ENCODE results near the gene PTPRT. TPM values are rescaled to one million over a fixed set of nuclear protein-coding genes. Genes with fewer than 3 reads are reported as not detected.

Gene PTPRT
- total and polyA plus RNA-seq, 10 of the 15 experiments (the other 5 are each of a cell fraction or from before 2014, with no cell fraction given), result not detected

- H3K4me1 ChIP-seq (ENCODE audit: control insufficient read depth, insufficient read depth, low read length), result no peaks in the 10 kb centered on the region
- SMC1A ChIA-PET (ENCODE audit: uncharacterized antibody, unreplicated experiment), result no interaction called here
Measured at GRCh38 chr20:42635699-42636411, 553.9 kb downstream of the PTPRT start.

DNA sequence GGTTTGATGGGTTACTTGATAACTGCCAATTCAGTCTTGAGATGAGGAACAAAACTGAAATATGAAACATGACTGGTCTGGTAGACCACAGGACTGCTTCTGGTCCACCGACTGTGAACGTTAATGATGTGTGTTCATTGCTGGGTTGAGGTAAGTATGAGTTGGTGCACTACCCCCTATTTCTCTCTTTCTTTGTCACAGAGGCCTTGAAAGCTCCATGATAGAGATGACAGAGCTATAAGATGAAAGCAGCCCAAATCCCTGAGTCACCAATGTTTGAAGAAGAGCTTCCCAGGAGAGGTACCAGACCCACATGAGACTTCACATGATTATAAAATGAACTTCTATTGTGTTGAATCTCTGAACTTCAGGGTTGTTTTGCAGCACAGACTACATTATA lies 555.5 kb downstream of the PTPRT start:
- H3K27me3 ChIP-seq (replicated peaks in 1 of 2; ENCODE audit: control insufficient read depth in 2 of 2, insufficient read depth in 2 of 2, low read length in 1 of 2), result no peaks in the 10 kb centered on the region
- H3K27ac ChIP-seq (ENCODE audit: control insufficient read depth, insufficient read depth), result no peak overlapping the region
- 0% methylated on average over 2 of the region's 2 CpGs for WGBS (ENCODE audit: insufficient coverage, insufficient replicate concordance, low lambda C conversion rate, missing lambda C conversion rate)
- POLR2A ChIA-PET, result no interaction called here
- CTCF ChIA-PET, result no interaction called here
- intact Hi-C loops (cut with micrococcal nuclease; ENCODE audit: unreplicated experiment), result no loop called here
- H3K4me1 ChIP-seq (ENCODE audit: control insufficient read depth, insufficient read depth, low read length), result no peaks in the 10 kb centered on the region
- no peak overlapping the region for H2AFZ ChIP-seq (ENCODE audit: control insufficient read depth, low read depth, low read length)
- no peak overlapping the region for H3K9ac ChIP-seq (ENCODE audit: control insufficient read depth, insufficient read depth, low read length)
- SMC1A ChIA-PET (ENCODE audit: uncharacterized antibody, unreplicated experiment), result no interaction called here
- RAD21 ChIA-PET (ENCODE audit: unreplicated experiment), result no interaction called here
- no peak for ATAC-seq
- H3K4me3 ChIP-seq, result no peak overlapping the region
- no TSS peak for BruUV-seq (replicated peaks)
- no peaks in the 10 kb centered on the region for H4K20me1 ChIP-seq (ENCODE audit: control insufficient read depth, insufficient read depth)
- H3K79me2 ChIP-seq (ENCODE audit: control insufficient read depth, insufficient read depth, low read length), result no peaks in the 10 kb centered on the region
- in situ Hi-C loops (cut with MboI), result no loop called here
- H3K4me2 ChIP-seq (ENCODE audit: control insufficient read depth, insufficient read depth), result no peak overlapping the region
- no peak for DNase-seq (ENCODE audit: low read depth, low spot score)
- no peaks in the 10 kb centered on the region for H3K36me3 ChIP-seq (ENCODE audit: control insufficient read depth in 2 of 2, insufficient read depth in 2 of 2, low read length in 1 of 2)
- FAIRE-seq, result peak; percentile 61
- no peaks in the 10 kb centered on the region for H3K9me3 ChIP-seq (replicated peaks; ENCODE audit: control insufficient read depth, insufficient read depth, low read length)
- TF ChIP-seq RBBP5 (conservative IDR thresholded peaks at IDR 0.05) (no peak), BCL11A (IDR thresholded peaks at IDR 0.05; ENCODE audit: low read depth, low read length) (no peak), HDAC2 (IDR thresholded peaks at IDR 0.05) (no peak), PAX5 (IDR thresholded peaks at IDR 0.05; ENCODE audit: borderline replicate concordance, low read depth, low read length) (no peak), SIN3A (IDR thresholded peaks at IDR 0.05; ENCODE audit: low read depth, low read length) (no peak), PRDM15 (CRISPR knock-in tag; IDR thresholded peaks at IDR 0.05) (no peak), TAF1 (IDR thresholded peaks at IDR 0.05; ENCODE audit: borderline replicate concordance, low read depth, low read length) (no peak), KDM1A (IDR thresholded peaks at IDR 0.05; ENCODE audit: borderline replicate concordance) (no peak), CTCF (IDR thresholded peaks at IDR 0.05 in 2 of 3, conservative IDR thresholded peaks at IDR 0.05 in 1 of 3; ENCODE audit: control insufficient read depth in 2 of 3, extremely low read depth in 1 of 3, insufficient read depth in 1 of 3, low read depth in 3 of 3, low read length in 3 of 3) (no peak)
- TF ChIP-seq, protein P1, sequence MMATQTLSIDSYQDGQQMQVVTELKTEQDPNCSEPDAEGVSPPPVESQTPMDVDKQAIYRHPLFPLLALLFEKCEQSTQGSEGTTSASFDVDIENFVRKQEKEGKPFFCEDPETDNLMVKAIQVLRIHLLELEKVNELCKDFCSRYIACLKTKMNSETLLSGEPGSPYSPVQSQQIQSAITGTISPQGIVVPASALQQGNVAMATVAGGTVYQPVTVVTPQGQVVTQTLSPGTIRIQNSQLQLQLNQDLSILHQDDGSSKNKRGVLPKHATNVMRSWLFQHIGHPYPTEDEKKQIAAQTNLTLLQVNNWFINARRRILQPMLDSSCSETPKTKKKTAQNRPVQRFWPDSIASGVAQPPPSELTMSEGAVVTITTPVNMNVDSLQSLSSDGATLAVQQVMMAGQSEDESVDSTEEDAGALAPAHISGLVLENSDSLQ (IDR thresholded peaks at IDR 0.05), result no peak

More at GRCh38 chr20:42635699-42636411, 553.9 kb downstream of the PTPRT start:
- in situ Hi-C loops (cut with MboI) (no loop called here), intact Hi-C loops (cut with micrococcal nuclease; ENCODE audit: unreplicated experiment) (no loop called here)
- ATAC-seq, result no peak
- CTCF ChIA-PET, result no interaction called here
- Histone ChIP-seq H2AFZ (ENCODE audit: control insufficient read depth, low read depth, low read length) (no peak overlapping the region), H3K4me2 (ENCODE audit: control insufficient read depth, insufficient read depth) (no peak overlapping the region), H4K20me1 (ENCODE audit: control insufficient read depth, insufficient read depth) (no peaks in the 10 kb centered on the region), H3K9ac (ENCODE audit: control insufficient read depth, insufficient read depth, low read length) (no peak overlapping the region), H3K9me3 (replicated peaks; ENCODE audit: control insufficient read depth, insufficient read depth, low read length) (no peaks in the 10 kb centered on the region), H3K79me2 (ENCODE audit: control insufficient read depth, insufficient read depth, low read length) (no peaks in the 10 kb centered on the region), H3K4me3 (no peak overlapping the region), H3K27ac (ENCODE audit: control insufficient read depth, insufficient read depth) (no peak overlapping the region), H3K36me3 (ENCODE audit: control insufficient read depth in 2 of 2, insufficient read depth in 2 of 2, low read length in 1 of 2) (no peaks in the 10 kb centered on the region), H3K27me3 (replicated peaks in 1 of 2; ENCODE audit: control insufficient read depth in 2 of 2, insufficient read depth in 2 of 2, low read length in 1 of 2) (no peaks in the 10 kb centered on the region)
- no peak for FAIRE-seq
- TF ChIP-seq NR2C1 (IDR thresholded peaks at IDR 0.05) (no peak), EZH2 (IDR thresholded peaks at IDR 0.05; ENCODE audit: borderline replicate concordance, control insufficient read depth, low read depth, low read length) (no peak), IRF4 (IDR thresholded peaks at IDR 0.05; ENCODE audit: low read depth, low read length) (no peak)
- POLR2A ChIA-PET, result no interaction called here
- RAD21 ChIA-PET (ENCODE audit: unreplicated experiment), result no interaction called here
- WGBS (ENCODE audit: insufficient coverage, insufficient replicate concordance, low lambda C conversion rate, missing lambda C conversion rate), result 27% methylated on average over 6 of the region's 6 CpGs
- DNase-seq (ENCODE audit: low read depth, low spot score), result no peak
- BruUV-seq (replicated peaks), result no TSS peak
